GM21528 (cell line): ENCODE results near the gene DYNC1H1.

ENCODE experiments used
- ATAC-seq: cut with Tn5 transposase; IDR thresholded peaks from one replicate; pipeline ENCODE4 v1.9.1; 2021; ENCODE audit warnings: mild to moderate bottlenecking, moderate library complexity; ENCODE audit not compliant: unreplicated experiment, low FRiP score

DYNC1H1 gene

DNA sequence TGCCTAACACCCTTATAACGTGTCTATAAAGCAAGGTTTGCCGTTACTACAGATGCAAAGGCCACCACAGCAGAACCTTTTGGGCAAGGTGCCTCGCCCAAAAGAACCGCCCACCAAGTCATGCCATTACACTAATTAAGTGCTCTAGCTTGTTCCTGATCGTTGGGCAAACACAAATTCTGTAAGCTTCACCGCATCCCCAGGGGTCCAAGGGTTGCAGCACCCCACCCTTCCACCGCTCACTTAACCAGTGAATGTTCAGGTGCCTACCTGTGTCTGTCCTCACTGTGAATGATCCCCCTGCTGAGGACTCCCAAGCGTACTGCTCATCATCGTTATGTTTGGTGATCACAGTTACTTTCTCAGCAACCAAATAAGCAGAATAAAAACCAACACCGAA is 121.1 kb downstream of the DYNC1H1 start:
- ATAC-seq: no peak

DNA sequence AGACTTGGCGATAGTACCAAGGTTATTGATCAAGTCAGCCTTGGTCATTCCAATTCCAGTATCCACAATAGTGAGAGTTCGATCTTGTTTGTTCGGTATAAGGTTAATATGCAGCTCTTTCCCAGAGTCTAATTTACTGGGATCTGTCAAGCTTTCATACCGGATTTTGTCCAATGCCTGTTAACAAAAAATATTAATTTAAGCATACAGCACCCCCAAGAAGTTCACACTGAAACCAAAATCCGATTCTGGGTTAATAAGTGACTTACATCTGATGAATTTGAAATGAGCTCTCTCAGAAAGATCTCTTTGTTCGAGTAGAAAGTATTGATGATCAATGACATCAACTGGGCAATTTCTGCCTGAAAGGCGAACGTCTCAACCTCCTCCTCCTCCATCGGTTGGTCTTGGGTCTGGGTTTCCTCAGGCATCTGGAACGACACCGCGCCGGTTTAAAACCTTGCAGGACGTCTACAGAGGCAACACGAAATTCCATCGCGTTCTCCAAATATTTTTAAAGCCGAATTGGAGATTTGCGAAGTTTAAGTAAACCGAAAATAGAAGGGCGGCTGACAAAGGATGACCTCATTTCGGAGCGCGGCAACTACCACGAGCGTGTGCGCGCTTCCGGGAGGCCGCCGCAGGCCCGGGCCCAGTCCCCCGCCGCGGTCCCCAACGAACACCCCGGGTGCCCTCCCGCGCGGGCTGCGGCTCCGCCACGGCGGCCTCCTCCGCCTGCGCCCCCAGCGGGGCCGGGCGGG is 121.8 kb downstream of the DYNC1H1 start:
- peak; percentile 29 for ATAC-seq

DNA sequence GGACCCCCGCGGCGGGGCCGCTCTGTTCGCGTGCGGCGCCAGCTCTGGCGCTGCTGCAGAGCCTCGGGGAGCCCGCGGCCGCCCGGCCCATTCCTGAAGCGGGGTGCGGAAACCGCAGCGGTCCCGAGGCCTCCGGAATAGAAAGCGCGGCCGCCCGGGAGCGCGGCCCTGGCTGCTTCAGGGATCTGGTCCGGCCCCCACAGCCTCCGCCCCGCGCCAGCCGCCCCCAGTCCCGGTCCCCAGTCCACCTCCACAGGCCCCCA is 122.3 kb downstream of the DYNC1H1 start:
- no peak for ATAC-seq

DNA sequence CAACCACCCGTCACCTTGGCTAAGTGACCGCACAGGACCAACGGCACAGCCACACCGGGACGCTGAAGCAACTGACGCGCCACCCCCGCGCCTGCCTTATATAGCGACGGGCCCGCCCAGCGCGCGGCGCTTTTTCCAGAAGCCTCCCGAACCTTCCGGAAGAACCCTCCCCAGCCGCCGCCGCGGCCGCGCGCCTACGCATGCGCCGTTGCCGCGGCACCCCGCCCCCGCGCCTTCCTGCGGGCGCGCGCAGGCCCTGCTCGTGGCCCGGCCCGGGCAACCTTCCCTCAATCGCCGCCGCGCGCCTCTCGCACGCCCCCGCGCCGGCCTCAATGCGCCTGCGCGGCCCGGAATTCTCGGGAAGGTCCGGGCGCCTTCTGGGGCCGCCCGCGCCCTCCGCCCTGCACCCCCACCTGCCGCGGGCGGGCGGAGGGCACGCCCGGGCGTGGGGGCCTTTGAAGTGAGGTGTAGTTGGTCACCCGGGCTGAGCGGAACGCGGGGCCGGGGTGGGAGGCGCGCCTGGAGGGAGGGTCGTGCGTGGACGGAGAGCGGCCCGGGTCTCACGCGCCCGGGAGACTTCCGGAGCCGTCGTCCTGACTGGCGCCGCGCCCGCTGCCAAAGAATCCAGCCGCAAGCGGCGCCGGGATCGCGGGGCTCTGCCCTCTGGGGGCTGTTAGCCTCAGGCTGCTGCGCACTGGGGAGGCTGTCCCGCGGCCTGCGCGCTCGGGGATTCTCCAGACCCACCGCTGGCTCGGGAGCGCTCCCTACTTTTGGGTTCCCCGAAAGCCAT is 122.8 kb downstream of the DYNC1H1 start, which contains the start of gene HSP90AA1:
TSS of gene HSP90AA1 (minus strand) at position 73 of the 790 bp plus-strand sequence. CDS start 666 bp downstream, outside the sequence.
- ATAC-seq: peak; percentile 77

DNA sequence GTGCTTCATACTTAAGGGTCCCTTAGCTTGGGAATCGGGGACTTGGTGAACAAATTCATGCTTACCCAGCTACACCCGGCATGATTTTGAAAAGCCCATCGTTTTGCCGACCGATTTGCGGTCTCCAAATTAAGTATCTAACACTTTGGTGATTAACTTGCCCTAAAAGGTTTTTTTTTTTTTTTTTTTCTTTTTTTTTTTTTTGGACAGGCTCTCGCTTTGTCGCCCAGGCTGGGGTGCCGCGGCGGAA is 123.3 kb downstream of the DYNC1H1 start:
- ATAC-seq: no peak

DNA sequence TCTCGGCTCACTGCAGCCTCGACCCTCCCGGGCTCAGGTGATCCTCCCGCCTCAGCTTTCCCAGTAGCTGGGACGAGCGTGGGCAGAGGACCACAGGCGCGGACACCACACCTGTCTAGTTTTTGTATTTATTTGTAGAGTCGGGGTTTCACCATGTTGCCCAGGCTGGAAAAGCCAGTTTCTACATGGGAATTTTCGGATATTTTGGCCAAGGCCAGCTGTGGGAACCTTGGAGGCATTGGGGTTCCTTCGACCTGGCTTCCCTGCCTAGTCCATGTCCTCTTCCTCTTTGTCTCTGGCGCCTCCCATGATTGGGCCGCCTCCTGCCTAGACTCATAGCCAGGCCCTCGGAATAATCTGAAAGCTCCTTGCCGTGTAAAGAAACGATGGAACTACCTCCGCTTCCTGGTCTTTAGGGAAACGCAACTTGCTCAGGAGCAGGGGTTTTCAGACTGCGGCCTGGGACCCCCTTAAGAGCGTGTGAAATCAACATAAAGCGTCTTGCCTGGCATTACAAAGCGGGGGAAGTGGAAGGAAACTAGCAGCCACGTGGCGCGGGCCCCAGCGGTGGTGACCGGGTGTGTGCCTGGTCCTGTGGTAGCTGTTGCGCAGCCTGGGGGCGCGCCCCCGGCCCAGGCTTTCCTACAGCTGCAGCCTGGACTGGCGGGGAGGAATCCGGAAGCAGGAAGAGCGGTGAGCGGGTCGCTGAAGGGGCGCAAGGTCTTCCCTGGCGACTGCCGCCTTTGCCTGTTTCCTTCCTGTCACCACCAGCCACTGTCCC is 123.8 kb downstream of the DYNC1H1 start:
- no peak for ATAC-seq

DNA sequence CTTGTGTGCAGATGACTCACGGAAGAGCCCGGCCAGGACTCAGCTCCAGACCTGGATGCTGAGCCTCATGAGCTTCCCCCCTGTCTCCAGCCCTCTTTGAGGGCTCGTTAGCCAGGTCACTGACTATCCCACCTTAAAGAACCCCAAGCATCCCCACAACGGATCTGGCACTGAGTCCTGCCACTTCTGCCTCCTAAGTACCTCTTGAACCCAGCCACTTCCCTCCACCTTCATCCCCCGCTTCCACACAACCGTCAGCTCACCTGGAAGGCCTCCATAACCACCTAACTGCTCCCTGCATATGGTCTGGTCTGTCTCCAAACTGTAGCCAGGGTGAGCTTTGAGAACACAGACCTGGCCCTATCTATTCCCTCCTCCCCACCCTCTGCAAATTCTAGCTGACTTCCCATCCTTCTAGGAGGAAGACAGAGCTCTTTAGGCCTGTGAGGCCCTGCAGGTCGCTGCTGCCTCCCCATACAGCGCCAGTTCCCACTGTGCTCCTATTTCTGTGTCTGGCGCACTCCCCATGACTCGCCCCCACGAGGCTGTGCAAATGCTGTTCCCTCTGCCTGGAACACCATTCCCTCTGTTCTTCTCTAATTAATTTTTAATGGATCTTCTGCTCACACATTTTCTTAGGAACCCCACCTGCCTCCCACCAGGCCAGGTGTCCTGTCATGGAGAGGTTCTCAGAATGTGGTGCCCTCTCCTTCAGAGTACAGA is 125.4 kb downstream of the DYNC1H1 start:
- ATAC-seq: no peak

DNA sequence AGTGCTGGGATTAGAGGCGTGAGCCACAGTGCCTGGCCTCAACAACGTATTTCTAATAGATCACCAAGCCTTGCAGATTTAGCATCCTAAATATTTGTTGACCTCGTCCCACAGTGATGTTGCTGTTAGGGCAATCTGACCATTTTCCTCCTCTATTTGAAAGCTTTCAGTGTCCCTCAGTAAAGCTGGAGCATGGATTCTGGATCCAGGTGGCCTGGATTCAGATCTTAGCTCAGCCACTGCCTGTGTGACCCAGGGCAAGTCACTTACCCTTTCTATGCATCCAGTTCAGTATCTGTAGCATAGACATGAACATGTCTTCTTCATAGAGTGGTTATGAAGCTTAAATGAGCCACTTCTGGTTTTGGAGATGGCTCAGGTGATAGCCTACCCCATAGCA is 126.3 kb downstream of the DYNC1H1 start:
- no peak for ATAC-seq

DNA sequence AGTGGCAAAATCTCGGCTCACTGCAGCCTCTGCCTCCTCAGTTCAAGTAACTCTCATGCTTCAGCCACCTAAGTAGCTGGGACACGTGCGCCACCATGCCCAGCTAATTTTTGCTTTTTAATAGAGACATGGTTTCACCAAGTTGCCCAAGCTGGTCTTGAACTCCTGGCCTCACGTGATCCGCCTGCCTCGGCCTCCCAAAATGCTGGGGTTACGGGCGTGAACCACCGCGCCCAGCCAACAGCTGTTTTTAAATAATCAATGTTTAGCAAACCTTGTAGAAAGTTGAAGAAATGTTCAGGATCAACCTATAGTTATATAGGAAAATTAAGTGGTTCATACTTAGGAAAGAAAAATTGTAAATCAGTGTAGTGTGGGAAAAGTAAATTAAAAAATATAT is 128.4 kb downstream of the DYNC1H1 start:
- no peak for ATAC-seq

DNA sequence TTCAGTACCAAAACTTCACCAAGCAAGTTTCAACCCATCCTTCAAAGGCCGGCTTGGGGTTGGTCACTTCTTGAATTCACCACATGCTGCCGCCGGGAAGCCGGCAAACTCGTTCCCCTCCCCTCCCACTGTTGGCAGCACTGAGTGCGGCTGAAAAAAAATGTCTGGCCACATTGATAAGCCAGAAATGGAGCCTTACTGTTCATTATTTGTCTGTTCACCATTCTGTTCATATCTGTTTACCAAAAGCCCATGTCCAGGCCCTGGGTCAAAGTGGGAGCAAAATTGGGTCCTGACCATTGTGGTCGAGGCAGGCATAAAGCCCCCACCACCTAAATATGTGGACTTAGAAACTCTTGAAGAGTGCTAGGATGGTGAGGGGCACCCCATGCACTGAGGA is 129.7 kb downstream of the DYNC1H1 start:
- no peak for ATAC-seq

DNA sequence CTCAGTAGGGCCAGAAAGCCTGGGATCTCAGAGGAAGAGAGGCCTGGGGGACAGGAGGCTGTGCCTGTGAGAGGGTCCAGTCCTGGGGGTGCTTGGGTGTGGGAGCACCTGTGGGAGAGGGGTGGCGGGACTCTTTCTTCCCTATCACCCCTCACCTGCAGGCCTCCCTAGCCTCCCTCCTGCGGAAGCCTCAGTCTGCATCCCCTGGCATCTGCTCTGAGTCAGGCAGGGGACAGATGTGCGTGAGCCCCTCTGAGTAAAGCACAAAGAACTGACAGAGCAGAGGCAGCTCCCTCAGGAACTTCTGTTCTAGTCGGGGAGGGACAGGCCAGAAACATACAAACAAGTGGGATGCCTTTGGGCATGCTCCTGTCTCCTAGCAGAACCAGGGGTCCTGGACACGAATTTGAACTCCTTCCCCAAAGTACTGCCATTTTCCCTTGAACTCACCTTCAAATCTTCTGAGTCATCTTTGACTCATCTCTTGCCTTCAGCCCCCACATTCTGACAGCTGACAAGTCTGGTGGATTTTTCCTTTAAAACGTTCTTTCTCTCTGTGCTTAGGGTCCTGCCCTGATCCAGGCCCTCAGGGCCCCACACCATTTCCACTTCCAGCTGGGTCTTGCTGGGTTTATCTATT is 131.0 kb downstream of the DYNC1H1 start:
- no peak for ATAC-seq

DNA sequence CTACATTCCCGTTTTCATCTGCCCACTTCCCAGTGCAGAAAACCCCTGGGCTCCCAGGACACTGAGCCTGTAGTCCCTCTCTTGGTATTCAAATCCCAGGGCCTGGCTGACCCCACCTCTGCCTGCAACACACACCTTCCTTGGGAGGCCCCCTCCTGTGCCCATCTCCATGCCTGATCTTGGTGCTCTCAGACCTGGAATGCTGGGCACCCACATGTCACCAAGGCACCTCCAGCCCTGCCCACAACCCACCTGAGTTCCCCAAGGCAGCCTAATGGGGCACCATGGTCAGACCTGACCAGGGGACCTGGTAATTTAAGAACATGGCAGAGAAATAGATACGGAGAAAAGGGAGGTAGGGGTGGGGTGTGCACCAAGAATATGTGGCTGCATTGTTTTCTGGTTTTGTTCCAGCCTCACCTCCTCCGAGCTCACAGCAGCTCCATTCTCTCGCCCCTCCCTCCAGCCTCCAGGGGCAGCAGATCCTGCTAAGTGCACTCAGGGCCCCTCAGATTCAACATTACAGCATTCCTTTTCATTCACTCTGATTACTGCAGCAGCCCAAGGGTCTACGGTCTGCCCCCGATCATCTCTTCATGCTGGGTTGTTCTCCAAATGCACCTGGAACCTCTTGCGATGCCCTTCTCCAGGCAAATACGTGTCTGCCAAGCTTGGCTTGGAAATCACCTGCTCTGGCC is 131.6 kb downstream of the DYNC1H1 start:
- no peak for ATAC-seq

DNA sequence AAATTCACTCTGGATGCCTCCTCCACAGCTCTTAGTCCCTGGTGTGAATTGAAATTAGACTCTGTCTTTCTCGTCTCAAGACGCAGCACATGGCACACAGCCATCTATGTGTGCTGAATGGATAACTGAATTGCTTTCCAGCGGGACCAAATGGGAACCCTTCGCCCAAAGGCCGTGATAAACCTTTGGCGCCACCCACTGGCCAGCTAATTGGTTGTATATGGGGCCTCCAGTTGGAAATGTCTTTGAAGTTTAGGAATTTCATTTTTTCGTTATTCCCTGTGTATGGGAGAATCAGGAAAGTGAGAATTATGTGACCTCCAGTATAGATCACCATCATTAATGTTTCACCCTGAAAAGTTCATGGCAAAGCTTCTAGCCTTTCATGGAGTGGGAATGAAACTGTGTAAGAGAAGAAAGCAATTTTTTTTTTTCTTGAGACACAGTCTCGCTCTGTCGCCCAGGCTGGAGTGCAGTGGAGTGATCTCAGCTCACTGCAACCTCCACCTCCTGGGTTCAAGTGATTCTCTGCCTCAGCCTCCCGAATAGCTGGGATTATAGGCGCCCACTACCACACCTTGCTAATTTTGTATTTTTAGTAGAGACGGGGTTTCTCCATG is 132.3 kb downstream of the DYNC1H1 start:
- ATAC-seq: no peak

DNA sequence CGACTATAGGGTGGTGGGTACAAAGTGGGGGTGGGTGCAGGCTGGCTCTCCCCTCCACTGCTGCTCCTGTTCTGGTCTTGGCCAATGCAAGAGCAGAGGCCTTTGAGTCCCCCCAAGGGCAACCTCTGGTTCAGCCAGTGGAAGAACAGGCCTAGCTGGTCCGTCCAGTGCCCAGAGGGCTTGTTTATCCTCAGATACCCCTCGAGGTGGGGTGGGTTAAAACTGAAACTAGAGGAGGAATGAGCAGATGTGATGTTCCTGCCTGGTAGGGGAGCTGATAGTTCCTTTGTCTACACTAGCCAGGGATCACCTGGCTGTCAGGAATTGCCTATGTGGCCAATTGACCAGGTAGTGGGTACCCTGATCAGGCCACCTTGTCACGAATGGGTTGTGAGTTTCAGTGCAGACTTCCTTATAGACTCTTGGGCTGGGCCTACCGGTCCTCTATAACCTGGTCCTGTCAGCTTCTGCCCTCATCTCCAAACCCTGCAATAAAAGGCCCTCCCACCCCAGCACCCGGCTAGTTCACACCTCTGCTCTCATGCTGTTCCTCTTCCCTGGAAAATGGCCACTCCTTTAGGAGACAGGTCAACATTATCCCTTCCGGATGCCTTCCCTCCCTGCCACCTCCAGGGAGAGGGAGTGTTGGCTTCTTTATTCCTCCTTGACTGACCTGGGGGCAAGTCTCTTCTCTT is 133.2 kb downstream of the DYNC1H1 start:
- ATAC-seq: no peak

DNA sequence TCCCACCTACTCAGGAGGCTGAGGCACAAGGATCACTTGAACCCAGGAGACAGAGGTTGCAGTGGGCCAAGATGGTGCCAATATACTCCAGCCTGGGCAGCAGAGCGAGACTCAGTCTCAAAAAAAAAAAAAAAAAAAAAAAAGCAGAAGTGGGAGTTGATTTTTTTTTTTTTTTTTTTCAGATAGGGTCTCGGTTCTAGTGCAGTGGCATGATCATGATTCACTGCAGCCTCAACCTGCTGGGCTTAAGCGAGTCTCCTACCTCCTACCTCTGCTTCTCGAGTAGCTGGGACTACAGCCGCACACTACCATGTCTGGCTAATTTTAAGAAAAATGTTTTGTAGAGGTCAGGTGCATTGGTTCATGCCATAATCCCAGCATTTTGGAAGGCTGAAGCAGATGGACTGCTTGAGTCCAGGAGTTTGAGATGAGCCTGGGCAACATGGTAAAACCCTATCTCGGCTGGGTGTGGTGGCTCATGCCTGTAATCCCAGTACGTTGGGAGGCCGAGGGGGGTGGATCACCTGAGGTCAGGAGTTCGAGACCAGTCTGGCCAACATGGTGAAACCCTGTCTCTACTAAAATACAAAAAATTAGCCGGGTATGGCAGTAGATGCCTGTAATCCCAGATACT is 138.8 kb downstream of the DYNC1H1 start:
- ATAC-seq: peak; percentile 65

DNA sequence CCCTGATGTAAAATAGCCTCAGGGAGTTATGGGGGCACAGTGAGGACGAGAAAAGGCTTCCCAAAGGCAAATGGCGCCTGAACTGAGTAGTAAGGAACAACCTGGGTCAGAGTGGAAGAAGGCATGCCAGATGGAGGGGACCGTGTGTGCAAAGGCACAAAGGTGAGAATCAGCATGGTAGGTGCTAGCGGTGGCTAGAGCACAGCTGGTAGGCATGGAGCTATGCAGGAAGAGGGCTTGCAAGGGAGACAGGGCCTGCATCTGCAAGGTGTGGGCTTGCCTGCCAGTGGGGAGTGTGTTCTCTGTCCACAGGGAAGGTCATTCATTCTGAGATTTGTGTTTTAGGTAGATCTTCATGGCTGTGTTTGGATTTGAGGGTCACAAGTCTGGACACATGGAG is 141.0 kb downstream of the DYNC1H1 start:
- no peak for ATAC-seq
